H1 (cell line): ENCODE data around the gene GADL1. TPM values are rescaled to one million over a fixed set of nuclear protein-coding genes. Genes with fewer than 3 reads are reported as not detected.

ENCODE experiments used
- CTCF ChIA-PET: fragments of 300-600 bp; sonication (Branson Sonifier 250); formaldehyde crosslinking; loops from one replicate; lab custom pipeline; 2021; ENCODE audit not compliant: partially characterized antibody; lab: Charles Lee
- POLR2A ChIA-PET: fragments of 300-600 bp; sonication (Branson Sonifier 250); formaldehyde crosslinking; loops from one replicate; lab custom pipeline; 2021; ENCODE audit warnings: inconsistent platforms; ENCODE audit not compliant: partially characterized antibody; lab: Charles Lee
- DNase-seq, 2 experiments: peaks; one replicate each; pipeline versions ENCODE4 v3.0.0 to v3.0.0-alpha.2; 2010 to 2022; ENCODE audit warnings: low spot score in 2 of 2, low read depth in 1 of 2, mixed read lengths in 1 of 2
- FAIRE-seq: peaks from 2 replicates; lab custom pipeline; 2011; peaks lifted over from hg19 to GRCh38; lab: Jason Lieb, UNC
- H2AFZ ChIP-seq: 2 replicates; pipeline ENCODE4 v1.8.1; 2012; ENCODE audit warnings: low read length, inconsistent platforms
- H2AK5ac ChIP-seq: 2 replicates; pipeline ENCODE4 v1.6.1; 2013; ENCODE audit warnings: low read depth, low read length
- H2BK120ac ChIP-seq: replicated peaks from 2 replicates; pipeline ENCODE3; 2013; ENCODE audit warnings: low read depth, low read length, inconsistent platforms
- H2BK12ac ChIP-seq: 2 replicates; pipeline ENCODE4 v1.6.1; 2013; ENCODE audit warnings: low read depth, low read length
- H2BK15ac ChIP-seq: 2 replicates; pipeline ENCODE4 v1.6.1; 2013; ENCODE audit warnings: low read length
- H2BK20ac ChIP-seq: 2 replicates; pipeline ENCODE4 v1.6.1; 2013; ENCODE audit warnings: low read length
- H2BK5ac ChIP-seq: 2 replicates; pipeline ENCODE4 v1.6.1; 2013; ENCODE audit warnings: low read depth, low read length
- H3K14ac ChIP-seq: 2 replicates; pipeline ENCODE4 v1.6.1; 2013; ENCODE audit warnings: inconsistent platforms; ENCODE audit not compliant: insufficient read length
- H3K18ac ChIP-seq: 2 replicates; pipeline ENCODE4 v1.6.1; 2013; ENCODE audit warnings: low read length; ENCODE audit errors: extremely low read depth
- H3K23ac ChIP-seq: 2 replicates; pipeline ENCODE4 v1.6.1; 2013; ENCODE audit warnings: inconsistent platforms; ENCODE audit not compliant: insufficient read length
- H3K23me2 ChIP-seq: 2 replicates; pipeline ENCODE4 v1.6.1; 2013; ENCODE audit warnings: low read depth, low read length
- H3K27ac ChIP-seq: 2 replicates; pipeline ENCODE4 v1.6.1; 2011; ENCODE audit warnings: low read depth, low read length, inconsistent platforms
- H3K27me3 ChIP-seq, 4 experiments: replicated peaks in 1 of 4; 1 replicate in 1 of 4; 2 replicates in 3 of 4; pipeline versions ENCODE4 v1.6.1 to v1.8.1; 2011 to 2013; ENCODE audit warnings: low read length in 3 of 4, mild to moderate bottlenecking in 3 of 4, inconsistent platforms in 2 of 4, mixed read lengths in 2 of 4, moderate library complexity in 1 of 4; ENCODE audit not compliant: control insufficient read depth in 3 of 4, insufficient read depth in 3 of 4; ENCODE audit errors: extremely low read depth in 1 of 4
- H3K36me3 ChIP-seq, 4 experiments: 2 replicates each; pipeline versions ENCODE4 v1.6.1 to v1.8.1; 2011 to 2013; ENCODE audit warnings: mild to moderate bottlenecking in 4 of 4, low read length in 3 of 4, moderate library complexity in 2 of 4, control low read depth in 1 of 4, inconsistent platforms in 1 of 4; ENCODE audit not compliant: insufficient read depth in 4 of 4, control insufficient read depth in 2 of 4
- H3K4ac ChIP-seq: replicated peaks from 2 replicates; pipeline ENCODE3; 2013; ENCODE audit warnings: low read length, low read depth, mixed read lengths, inconsistent platforms; ENCODE audit not compliant: insufficient read length
- H3K4me1 ChIP-seq, 4 experiments: replicated peaks in 1 of 4; 1 replicate in 1 of 4; 2 replicates in 3 of 4; pipeline versions ENCODE4 v1.6.1 to v1.8.1; 2011 to 2013; ENCODE audit warnings: low read length in 3 of 4, inconsistent platforms in 2 of 4, mixed read lengths in 1 of 4; ENCODE audit not compliant: insufficient read depth in 4 of 4, control insufficient read depth in 3 of 4
- H3K4me2 ChIP-seq, 2 experiments: 2 replicates each; pipeline versions ENCODE4 v1.6.1 to v1.8.1; 2011 to 2013; ENCODE audit warnings: low read depth in 2 of 2, low read length in 2 of 2, control low read depth in 1 of 2, inconsistent platforms in 1 of 2, mild to moderate bottlenecking in 1 of 2; ENCODE audit not compliant: insufficient read depth in 1 of 2
- H3K4me3 ChIP-seq, 4 experiments: fragments of 200-600, 300-600 bp in 1 of 4; sonication (generic), shearing (Covaris generic), sonication (Bioruptor Twin) in 1 of 4; 2 replicates each; pipeline versions ENCODE4 v1.5.1 to v1.8.1; 2011 to 2016; ENCODE audit warnings: low read length in 4 of 4, low read depth in 3 of 4, control low read depth in 2 of 4, inconsistent platforms in 2 of 4, mild to moderate bottlenecking in 2 of 4, mixed read lengths in 1 of 4, moderate library complexity in 1 of 4; ENCODE audit not compliant: insufficient read depth in 2 of 4; ENCODE audit errors: extremely low read depth in 1 of 4
- H3K56ac ChIP-seq: replicated peaks from 2 replicates; pipeline ENCODE3; 2013; ENCODE audit warnings: low read depth, mild to moderate bottlenecking, mixed read lengths, low read length, inconsistent platforms; ENCODE audit not compliant: insufficient read length
- H3K79me1 ChIP-seq: 2 replicates; pipeline ENCODE4 v1.6.1; 2013; ENCODE audit warnings: low read depth, low read length, control low read depth
- H3K79me2 ChIP-seq, 2 experiments: 2 replicates each; pipeline versions ENCODE4 v1.6.1 to v1.8.1; 2012 to 2013; ENCODE audit warnings: low read length in 2 of 2, mild to moderate bottlenecking in 2 of 2, inconsistent platforms in 1 of 2; ENCODE audit not compliant: insufficient read depth in 2 of 2, control insufficient read depth in 1 of 2
- H3K9ac ChIP-seq, 4 experiments: replicated peaks in 1 of 4; 1 replicate in 1 of 4; 2 replicates in 3 of 4; pipeline versions ENCODE4 v1.6.1 to v1.8.1; 2011 to 2013; ENCODE audit warnings: low read depth in 3 of 4, low read length in 3 of 4, control low read depth in 2 of 4, mild to moderate bottlenecking in 2 of 4, moderate library complexity in 2 of 4, inconsistent platforms in 1 of 4; ENCODE audit errors: extremely low read depth in 1 of 4
- H3K9me3 ChIP-seq, 2 experiments: 2 replicates each; pipeline versions ENCODE4 v1.6.1 to v1.8.1; 2012 to 2013; ENCODE audit warnings: mild to moderate bottlenecking in 2 of 2, moderate library complexity in 2 of 2, control low read depth in 1 of 2, inconsistent platforms in 1 of 2, low read depth in 1 of 2, low read length in 1 of 2, mixed read lengths in 1 of 2; ENCODE audit not compliant: insufficient read depth in 2 of 2
- H4K20me1 ChIP-seq, 2 experiments: replicated peaks in 1 of 2; 2 replicates each; pipeline versions ENCODE3 to v1.8.1; 2011 to 2013; ENCODE audit warnings: inconsistent platforms in 2 of 2, low read length in 2 of 2, mild to moderate bottlenecking in 1 of 2; ENCODE audit not compliant: insufficient read depth in 2 of 2, control insufficient read depth in 1 of 2
- H4K5ac ChIP-seq: 2 replicates; pipeline ENCODE4 v1.6.1; 2013; ENCODE audit warnings: low read length, low read depth, mixed read lengths, inconsistent platforms; ENCODE audit not compliant: insufficient read length
- H4K8ac ChIP-seq: 2 replicates; pipeline ENCODE4 v1.8.0; 2013; ENCODE audit warnings: mild to moderate bottlenecking, moderate library complexity, low read length, inconsistent platforms; ENCODE audit not compliant: insufficient read depth; ENCODE audit errors: extremely low read depth
- H4K91ac ChIP-seq: replicated peaks from 2 replicates; pipeline ENCODE3; 2013; ENCODE audit warnings: low read length, mixed read lengths, inconsistent platforms; ENCODE audit not compliant: insufficient read length
- CHD2 ChIP-seq: IDR thresholded peaks from 2 replicates; pipeline ENCODE4 v1.6.1; 2012; ENCODE audit warnings: low read length, improper control_type of control experiment
- EGR1 ChIP-seq: IDR thresholded peaks from 2 replicates; pipeline ENCODE4 v1.6.1; 2011; ENCODE audit warnings: low read depth, low read length, borderline replicate concordance
- KDM1A ChIP-seq: fragments of 200-600, 300-600 bp; sonication (generic); IDR thresholded peaks from 2 replicates; pipeline ENCODE4 v1.7.1; 2016; ENCODE audit warnings: mild to moderate bottlenecking, low read length, borderline replicate concordance
- NANOG ChIP-seq: IDR thresholded peaks from 2 replicates; pipeline ENCODE4 v1.6.1; 2011; ENCODE audit warnings: low read length, low read depth, mild to moderate bottlenecking, inconsistent platforms; ENCODE audit not compliant: insufficient read depth, poor library complexity, severe bottlenecking
- SUZ12 ChIP-seq: fragments of 200-600 bp; sonication (generic); IDR thresholded peaks from 2 replicates; pipeline ENCODE4 v1.6.1; 2012; ENCODE audit warnings: mild to moderate bottlenecking, inconsistent platforms, low read length, moderate library complexity, mixed read lengths
- WGBS, 2 experiments: shearing (Covaris generic) in 1 of 2; methylation state at CpG; one replicate each; pipeline versions ENCODE4 v1.1.6 to v1.1.7; 2013 to 2015; ENCODE audit warnings: low lambda C conversion rate in 2 of 2, mixed read lengths in 2 of 2, inconsistent platforms in 1 of 2, low coverage in 1 of 2, missing lambda C conversion rate in 1 of 2; ENCODE audit not compliant: insufficient replicate concordance in 2 of 2, insufficient coverage in 1 of 2, insufficient read length in 1 of 2; ENCODE audit errors: extremely low coverage in 1 of 2, missing lambda C conversion rate in 1 of 2; 5-methylcytosine and 5-hydroxymethylcytosine counted together
- polyA plus RNA-seq, 7 experiments: library from polyadenylated mRNA; depleted of rRNA in 3 of 7; stranded (reverse) in 5 of 7; unstranded in 2 of 7; fragments of >200 nt in 5 of 7; fragments of 200-250 nt in 2 of 7; gene quantifications; 1 replicate in 5 of 7; 2 replicates in 1 of 7; 4 replicates in 1 of 7; pipeline versions ENCODE4 v1.2.1 to v1.2.3, GENCODE V29; 2011 to 2013; ENCODE audit warnings: missing spikeins in 2 of 7, mixed read lengths in 2 of 7
- total RNA-seq: library from RNA; stranded (reverse); fragmentation: NEBNext Ultra II Directional; extraction: Animal tissue kit (Norgen Biotek cat#: 25700); gene quantifications from 2 replicates; pipeline ENCODE4 v1.2.1, GENCODE V29; 2021

GADL1 gene
- total and polyA plus RNA-seq, 2 of the 8 experiments (the other 6 are each of a cell fraction or from before 2014, with no cell fraction given): 0.03 to 0.30 TPM

DNA sequence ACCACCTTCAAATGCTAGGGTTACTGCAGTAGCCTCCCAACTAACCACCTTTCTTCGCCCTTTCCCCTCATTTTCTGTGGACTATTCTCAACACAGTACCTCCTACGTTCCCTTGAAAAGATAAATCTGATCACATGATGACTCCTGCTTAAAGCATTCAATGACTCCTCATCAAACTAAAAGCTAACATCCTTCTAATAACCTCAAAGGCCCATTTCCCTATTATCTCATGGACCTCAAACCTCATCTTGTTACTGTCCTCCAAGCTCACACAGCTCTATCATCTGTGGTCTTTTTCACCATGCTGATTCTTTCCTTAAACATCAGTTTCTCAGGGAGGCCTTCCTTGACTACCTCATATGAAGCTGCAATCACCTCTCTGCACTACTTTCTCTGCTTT lies 29.6 kb downstream of the GADL1 start:
- H4K20me1 ChIP-seq: no peaks in the 10 kb centered on the region
- H3K27ac ChIP-seq: no peak overlapping the region
- H4K5ac ChIP-seq: no peak overlapping the region
- no peak overlapping the region for H4K8ac ChIP-seq
- H2AK5ac ChIP-seq: no peak overlapping the region
- H2BK120ac ChIP-seq: no peak overlapping the region
- H2BK20ac ChIP-seq: no peak overlapping the region
- ChIA-PET POLR2A (no interaction called here), CTCF (interaction anchor here (0.6 to 1.6 kb wide), 2 partner anchors 9 to 151 kb away, joined by 3 to 4 read pairs; no protein-coding TSS in a partner anchor)
- H3K4ac ChIP-seq: no peak overlapping the region
- no peak overlapping the region for H3K4me3 ChIP-seq
- H3K36me3 ChIP-seq: no peaks in the 10 kb centered on the region
- no peaks in the 10 kb centered on the region for H3K27me3 ChIP-seq
- no peaks in the 10 kb centered on the region for H3K79me2 ChIP-seq
- no peak overlapping the region for H3K56ac ChIP-seq
- H3K23me2 ChIP-seq: no peaks in the 10 kb centered on the region
- no peak overlapping the region for H2BK12ac ChIP-seq
- FAIRE-seq: no peak
- H3K14ac ChIP-seq: no peak overlapping the region
- no peak for DNase-seq
- H3K9ac ChIP-seq: no peak overlapping the region
- no peak overlapping the region for H3K18ac ChIP-seq
- no peak overlapping the region for H3K23ac ChIP-seq
- no peak overlapping the region for H3K4me2 ChIP-seq
- no peak overlapping the region for H2AFZ ChIP-seq
- H3K79me1 ChIP-seq: no peaks in the 10 kb centered on the region
- H3K4me1 ChIP-seq: no peaks in the 10 kb centered on the region
- H2BK15ac ChIP-seq: no peak overlapping the region
- no peak overlapping the region for H2BK5ac ChIP-seq
- peak overlapping the region; percentile 25 for H4K91ac ChIP-seq
- WGBS, 2 experiments: 85% methylated on average over 2 of the region's 2 CpGs; no CpG with 5 or more reads in 1 of the 2 experiments
- H3K9me3 ChIP-seq: no peaks in the 10 kb centered on the region
- TF ChIP-seq EGR1: no peak
- TF ChIP-seq KDM1A: no peak
- no peak for TF ChIP-seq SUZ12
- no peak for TF ChIP-seq CHD2
- TF ChIP-seq NANOG: no peak
